Endothelial cell of umbilical vein (primary cell): ENCODE data around the gene CACNG4. TPM values are rescaled to one million over a fixed set of nuclear protein-coding genes. Genes with fewer than 3 reads are reported as not detected.

ENCODE experiments used
- BruUV-seq: library from RNA; stranded (reverse); fragments of 400-500 nt; replicated peaks from 2 replicates; lab custom pipeline; 2021; lab: Mats Ljungman, UMichigan
- CTCF ChIA-PET: fragments of 300-600, 350-600 bp; sonication (Branson Sonifier 250); formaldehyde crosslinking; loops from one replicate; lab custom pipeline; 2021; ENCODE audit warnings: antibody characterized with exemption, inconsistent platforms; lab: Charles Lee
- POLR2A ChIA-PET: fragments of 300-600, 350-600 bp; sonication (Branson Sonifier 250); formaldehyde crosslinking; loops from one replicate; lab custom pipeline; 2021; ENCODE audit warnings: antibody characterized with exemption, inconsistent platforms; lab: Charles Lee
- DNase-seq: peaks from one replicate; pipeline ENCODE4 v3.0.0-alpha.2; 2011; ENCODE audit warnings: low read depth, low spot score
- FAIRE-seq: peaks from 2 replicates; lab custom pipeline; 2011; peaks lifted over from hg19 to GRCh38; lab: Jason Lieb, UNC
- H2AFZ ChIP-seq: 2 replicates; pipeline ENCODE4 v1.6.0; 2012; ENCODE audit warnings: low read depth, low read length, control low read depth, inconsistent platforms
- H3K27ac ChIP-seq: 2 replicates; pipeline ENCODE4 v1.5.1; 2011; ENCODE audit warnings: low read depth, mild to moderate bottlenecking, control low read depth, low read length, moderate library complexity; ENCODE audit not compliant: insufficient read depth
- H3K27me3 ChIP-seq, 2 experiments: 2 replicates each; pipeline versions ENCODE4 v1.6.0 to v1.6.1; 2011; ENCODE audit warnings: low read length in 2 of 2, mixed read lengths in 1 of 2; ENCODE audit not compliant: control insufficient read depth in 2 of 2, insufficient read depth in 2 of 2
- H3K36me3 ChIP-seq, 2 experiments: 2 replicates in 1 of 2; 3 replicates in 1 of 2; pipeline ENCODE4 v1.5.1; 2011; ENCODE audit warnings: low read length in 2 of 2, mild to moderate bottlenecking in 1 of 2, moderate library complexity in 1 of 2; ENCODE audit not compliant: control insufficient read depth in 2 of 2, insufficient read depth in 2 of 2; ENCODE audit errors: extremely low read depth in 1 of 2
- H3K4me1 ChIP-seq: 3 replicates; pipeline ENCODE4 v1.5.1; 2011; ENCODE audit warnings: mild to moderate bottlenecking, low read length; ENCODE audit not compliant: control insufficient read depth, insufficient read depth; ENCODE audit errors: extremely low read depth
- H3K4me2 ChIP-seq: 2 replicates; pipeline ENCODE4 v1.6.1; 2011; ENCODE audit warnings: low read length, control low read depth, mixed read lengths; ENCODE audit not compliant: insufficient read depth
- H3K4me3 ChIP-seq, 3 experiments: fragments of 200-600 bp in 1 of 3; sonication (generic), shearing (Covaris generic) in 1 of 3; replicated peaks in 1 of 3; 2 replicates each; pipeline ENCODE4 v1.5.1; 2011 to 2016; ENCODE audit warnings: control low read depth in 3 of 3, low read length in 3 of 3, mild to moderate bottlenecking in 2 of 3, inconsistent platforms in 1 of 3, low read depth in 1 of 3, moderate library complexity in 1 of 3; ENCODE audit not compliant: insufficient read depth in 1 of 3
- H3K79me2 ChIP-seq: 2 replicates; pipeline ENCODE4 v1.6.0; 2012; ENCODE audit warnings: low read length, inconsistent platforms; ENCODE audit not compliant: control insufficient read depth, insufficient read depth
- H3K9ac ChIP-seq: replicated peaks from 2 replicates; pipeline ENCODE3; 2011; ENCODE audit warnings: low read length, control low read depth; ENCODE audit not compliant: insufficient read depth; ENCODE audit errors: extremely low read depth
- H3K9me1 ChIP-seq: replicated peaks from 3 replicates; pipeline ENCODE4 v1.6.0; 2011; ENCODE audit warnings: mild to moderate bottlenecking, low read length; ENCODE audit not compliant: control insufficient read depth, insufficient read depth; ENCODE audit errors: extremely low read depth
- H3K9me3 ChIP-seq: replicated peaks from 2 replicates; pipeline ENCODE4 v1.5.1; 2012; ENCODE audit warnings: low read length, inconsistent platforms; ENCODE audit not compliant: control insufficient read depth, insufficient read depth
- H4K20me1 ChIP-seq: replicated peaks from 2 replicates; pipeline ENCODE3; 2011; ENCODE audit warnings: mild to moderate bottlenecking, low read length; ENCODE audit not compliant: control insufficient read depth, insufficient read depth; ENCODE audit errors: extremely low read depth
- EZH2 ChIP-seq: IDR thresholded peaks from 2 replicates; pipeline ENCODE4 v1.6.1; 2012; ENCODE audit warnings: borderline replicate concordance, low read depth, mild to moderate bottlenecking, moderate library complexity, low read length, inconsistent platforms; ENCODE audit not compliant: severe bottlenecking
- FOS ChIP-seq: IDR thresholded peaks from 2 replicates; pipeline ENCODE4 v1.6.1; 2011; ENCODE audit warnings: mild to moderate bottlenecking, low read length, moderate library complexity, borderline replicate concordance; ENCODE audit not compliant: insufficient read depth
- GATA2 ChIP-seq: IDR thresholded peaks from 2 replicates; pipeline ENCODE4 v1.7.0; 2011; ENCODE audit warnings: low read depth, mild to moderate bottlenecking, moderate library complexity, mixed read lengths, low read length; ENCODE audit not compliant: insufficient read length, insufficient read depth
- MAX ChIP-seq: IDR thresholded peaks from 2 replicates; pipeline ENCODE4 v1.6.1; 2011; ENCODE audit not compliant: insufficient read depth, insufficient read length
- MYC ChIP-seq: IDR thresholded peaks from one replicate; pipeline ENCODE4 v1.6.1; 2011; ENCODE audit warnings: mild to moderate bottlenecking, low read depth, low read length
- POLR2A ChIP-seq: IDR thresholded peaks from 2 replicates; pipeline ENCODE4 v1.6.1; 2012; ENCODE audit warnings: low read depth, mild to moderate bottlenecking, control low read depth, low read length
- POLR2AphosphoS5 ChIP-seq: IDR thresholded peaks from 2 replicates; pipeline ENCODE4 v1.6.1; 2012; ENCODE audit warnings: low read depth, mild to moderate bottlenecking, control low read depth, low read length, moderate library complexity; ENCODE audit not compliant: insufficient read depth
- dilution Hi-C: fragments of 300-500 bp; cut with MboI; formaldehyde crosslinking; loops from one replicate; pipeline ENCODE4 v1.15.0; 2019; ENCODE audit warnings: low sequenced_read_pairs; ENCODE audit not compliant: extremely low pct_ligation_motif_present
- intact Hi-C: fragments of 100-400 bp; cut with micrococcal nuclease; formaldehyde crosslinking; loops from one replicate; pipeline ENCODE4 v1.10.0; 2022
- polyA plus RNA-seq, 4 experiments: library from polyadenylated mRNA; depleted of rRNA in 3 of 4; stranded (reverse) in 3 of 4; unstranded in 1 of 4; fragments of >200 nt; gene quantifications; 2 replicates each; pipeline versions ENCODE4 v1.2.1 to v1.2.3, GENCODE V29; 2011 to 2012; ENCODE audit warnings: missing spikeins in 1 of 4
- total RNA-seq: library from RNA; stranded (reverse); gene quantifications from 2 replicates; pipeline ENCODE4 v1.2.3, GENCODE V29; 2021
- TF ChIP-seq, protein P1 (sequence below), 2 donors: IDR thresholded peaks; 1 replicate in 1 of 2; 2 replicates in 1 of 2; pipeline ENCODE4 v1.5.1; 2011; ENCODE audit warnings: low read length in 2 of 2, mild to moderate bottlenecking in 2 of 2, moderate library complexity in 2 of 2, control low read depth in 1 of 2, inconsistent platforms in 1 of 2, low read depth in 1 of 2; ENCODE audit not compliant: insufficient read depth in 1 of 2; ENCODE audit errors: extremely low read depth in 1 of 2

Gene CACNG4
- total and polyA plus RNA-seq, 2 donors (not counting 3 experiments of a cell fraction or from before 2014, with no cell fraction given): not detected

- POLR2A ChIA-PET: no interaction called here
- no peak for DNase-seq
Measured at GRCh38 chr17:67044940-67045339, 80.4 kb downstream of the CACNG4 start.

DNA sequence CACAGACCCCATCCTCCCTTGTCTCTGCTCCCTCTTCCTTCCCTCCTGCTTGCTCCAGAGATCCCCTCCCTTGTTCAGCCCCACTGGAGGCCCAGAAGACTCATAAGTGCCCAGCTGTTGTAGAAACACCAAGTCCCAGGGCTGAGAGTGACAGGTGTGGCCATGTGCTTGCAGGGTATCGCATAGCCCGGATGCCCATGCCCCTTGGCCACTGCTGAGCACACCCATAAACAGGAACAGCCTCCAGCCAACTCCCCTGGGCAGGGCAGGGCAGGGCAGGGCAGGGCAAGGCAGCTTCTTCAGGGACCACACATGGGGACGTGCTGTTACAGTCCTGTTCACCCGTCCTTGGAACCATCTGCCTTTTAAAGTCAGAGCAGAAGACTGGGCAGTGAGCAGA is 81.9 kb downstream of the CACNG4 start:
- TF ChIP-seq, protein P1, sequence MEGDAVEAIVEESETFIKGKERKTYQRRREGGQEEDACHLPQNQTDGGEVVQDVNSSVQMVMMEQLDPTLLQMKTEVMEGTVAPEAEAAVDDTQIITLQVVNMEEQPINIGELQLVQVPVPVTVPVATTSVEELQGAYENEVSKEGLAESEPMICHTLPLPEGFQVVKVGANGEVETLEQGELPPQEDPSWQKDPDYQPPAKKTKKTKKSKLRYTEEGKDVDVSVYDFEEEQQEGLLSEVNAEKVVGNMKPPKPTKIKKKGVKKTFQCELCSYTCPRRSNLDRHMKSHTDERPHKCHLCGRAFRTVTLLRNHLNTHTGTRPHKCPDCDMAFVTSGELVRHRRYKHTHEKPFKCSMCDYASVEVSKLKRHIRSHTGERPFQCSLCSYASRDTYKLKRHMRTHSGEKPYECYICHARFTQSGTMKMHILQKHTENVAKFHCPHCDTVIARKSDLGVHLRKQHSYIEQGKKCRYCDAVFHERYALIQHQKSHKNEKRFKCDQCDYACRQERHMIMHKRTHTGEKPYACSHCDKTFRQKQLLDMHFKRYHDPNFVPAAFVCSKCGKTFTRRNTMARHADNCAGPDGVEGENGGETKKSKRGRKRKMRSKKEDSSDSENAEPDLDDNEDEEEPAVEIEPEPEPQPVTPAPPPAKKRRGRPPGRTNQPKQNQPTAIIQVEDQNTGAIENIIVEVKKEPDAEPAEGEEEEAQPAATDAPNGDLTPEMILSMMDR (IDR thresholded peaks at IDR 0.05; ENCODE audit: extremely low read depth in 1 of 2, insufficient read depth in 1 of 2, low read depth in 1 of 2, low read length in 2 of 2): no peak
- TF ChIP-seq GATA2 (no peak), FOS (no peak), POLR2A (no peak), POLR2AphosphoS5 (no peak), MAX (no peak), MYC (no peak), EZH2 (no peak)
- Histone ChIP-seq H4K20me1 (no peaks in the 10 kb centered on the region), H3K27ac (no peak overlapping the region), H3K9me1 (no peaks in the 10 kb centered on the region), H2AFZ (no peak overlapping the region), H3K9ac (no peak overlapping the region), H3K9me3 (peaks cover 2% of the 10 kb centered on the region), H3K4me1 (no peaks in the 10 kb centered on the region), H3K4me2 (no peak overlapping the region), H3K27me3 (no peaks in the 10 kb centered on the region), H3K4me3 (no peak overlapping the region), H3K36me3 (no peaks in the 10 kb centered on the region), H3K79me2 (no peaks in the 10 kb centered on the region)
- dilution Hi-C loops (no loop called here), intact Hi-C loops (no loop called here)
- POLR2A ChIA-PET: no interaction called here
- CTCF ChIA-PET: no interaction called here
- DNase-seq (no peak), FAIRE-seq (no peak)
- no TSS peak for BruUV-seq

More at GRCh38 chr17:67044940-67045339, 80.4 kb downstream of the CACNG4 start:
- no peaks in the 10 kb centered on the region for H3K27me3 ChIP-seq
- CTCF ChIA-PET: no interaction called here
- no peak overlapping the region for H2AFZ ChIP-seq
- TF ChIP-seq MAX (no peak), GATA2 (no peak)
- peaks cover 2% of the 10 kb centered on the region for H3K9me3 ChIP-seq
- H3K27ac ChIP-seq: no peak overlapping the region
- no TSS peak for BruUV-seq
- FAIRE-seq: no peak
- no peak overlapping the region for H3K4me2 ChIP-seq
- H3K79me2 ChIP-seq: no peaks in the 10 kb centered on the region
- no peak overlapping the region for H3K9ac ChIP-seq
- no peak overlapping the region for H3K4me3 ChIP-seq
- dilution Hi-C loops: no loop called here
- intact Hi-C loops: no loop called here
- H4K20me1 ChIP-seq: no peaks in the 10 kb centered on the region
- no peaks in the 10 kb centered on the region for H3K4me1 ChIP-seq
- no peaks in the 10 kb centered on the region for H3K36me3 ChIP-seq
- H3K9me1 ChIP-seq: no peaks in the 10 kb centered on the region
